H1 (cell line): Measurements from ENCODE around the gene TRIP13. TPM values are rescaled to one million over a fixed set of nuclear protein-coding genes. Genes with fewer than 3 reads are reported as not detected.
A peak's percentile ranks its signal among the peaks of the same experiment; 100 is the strongest.

Experiments used
- CTCF ChIA-PET: fragments of 300-600 bp; sonication (Branson Sonifier 250); formaldehyde crosslinking; loops from one replicate; lab custom pipeline; 2021; ENCODE audit not compliant: partially characterized antibody; lab: Charles Lee
- POLR2A ChIA-PET: fragments of 300-600 bp; sonication (Branson Sonifier 250); formaldehyde crosslinking; loops from one replicate; lab custom pipeline; 2021; ENCODE audit warnings: inconsistent platforms; ENCODE audit not compliant: partially characterized antibody; lab: Charles Lee
- DNase-seq, 2 experiments: peaks; one replicate each; pipeline versions ENCODE4 v3.0.0 to v3.0.0-alpha.2; 2010 to 2022; ENCODE audit warnings: low spot score in 2 of 2, low read depth in 1 of 2, mixed read lengths in 1 of 2
- FAIRE-seq: peaks from 2 replicates; lab custom pipeline; 2011; peaks lifted over from hg19 to GRCh38; lab: Jason Lieb, UNC
- H2AFZ ChIP-seq: 2 replicates; pipeline ENCODE4 v1.8.1; 2012; ENCODE audit warnings: low read length, inconsistent platforms
- H2AK5ac ChIP-seq: 2 replicates; pipeline ENCODE4 v1.6.1; 2013; ENCODE audit warnings: low read depth, low read length
- H2BK120ac ChIP-seq: replicated peaks from 2 replicates; pipeline ENCODE3; 2013; ENCODE audit warnings: low read depth, low read length, inconsistent platforms
- H2BK12ac ChIP-seq: 2 replicates; pipeline ENCODE4 v1.6.1; 2013; ENCODE audit warnings: low read depth, low read length
- H2BK15ac ChIP-seq: 2 replicates; pipeline ENCODE4 v1.6.1; 2013; ENCODE audit warnings: low read length
- H2BK20ac ChIP-seq: 2 replicates; pipeline ENCODE4 v1.6.1; 2013; ENCODE audit warnings: low read length
- H2BK5ac ChIP-seq: 2 replicates; pipeline ENCODE4 v1.6.1; 2013; ENCODE audit warnings: low read depth, low read length
- H3K14ac ChIP-seq: 2 replicates; pipeline ENCODE4 v1.6.1; 2013; ENCODE audit warnings: inconsistent platforms; ENCODE audit not compliant: insufficient read length
- H3K18ac ChIP-seq: 2 replicates; pipeline ENCODE4 v1.6.1; 2013; ENCODE audit warnings: low read length; ENCODE audit errors: extremely low read depth
- H3K23ac ChIP-seq: 2 replicates; pipeline ENCODE4 v1.6.1; 2013; ENCODE audit warnings: inconsistent platforms; ENCODE audit not compliant: insufficient read length
- H3K23me2 ChIP-seq: 2 replicates; pipeline ENCODE4 v1.6.1; 2013; ENCODE audit warnings: low read depth, low read length
- H3K27ac ChIP-seq: 2 replicates; pipeline ENCODE4 v1.6.1; 2011; ENCODE audit warnings: low read depth, low read length, inconsistent platforms
- H3K27me3 ChIP-seq, 4 experiments: replicated peaks in 1 of 4; 1 replicate in 1 of 4; 2 replicates in 3 of 4; pipeline versions ENCODE4 v1.6.1 to v1.8.1; 2011 to 2013; ENCODE audit warnings: low read length in 3 of 4, mild to moderate bottlenecking in 3 of 4, inconsistent platforms in 2 of 4, mixed read lengths in 2 of 4, moderate library complexity in 1 of 4; ENCODE audit not compliant: control insufficient read depth in 3 of 4, insufficient read depth in 3 of 4; ENCODE audit errors: extremely low read depth in 1 of 4
- H3K36me3 ChIP-seq, 4 experiments: 2 replicates each; pipeline versions ENCODE4 v1.6.1 to v1.8.1; 2011 to 2013; ENCODE audit warnings: mild to moderate bottlenecking in 4 of 4, low read length in 3 of 4, moderate library complexity in 2 of 4, control low read depth in 1 of 4, inconsistent platforms in 1 of 4; ENCODE audit not compliant: insufficient read depth in 4 of 4, control insufficient read depth in 2 of 4
- H3K4ac ChIP-seq: replicated peaks from 2 replicates; pipeline ENCODE3; 2013; ENCODE audit warnings: low read length, low read depth, mixed read lengths, inconsistent platforms; ENCODE audit not compliant: insufficient read length
- H3K4me1 ChIP-seq, 4 experiments: replicated peaks in 1 of 4; 1 replicate in 1 of 4; 2 replicates in 3 of 4; pipeline versions ENCODE4 v1.6.1 to v1.8.1; 2011 to 2013; ENCODE audit warnings: low read length in 3 of 4, inconsistent platforms in 2 of 4, mixed read lengths in 1 of 4; ENCODE audit not compliant: insufficient read depth in 4 of 4, control insufficient read depth in 3 of 4
- H3K4me2 ChIP-seq, 2 experiments: 2 replicates each; pipeline versions ENCODE4 v1.6.1 to v1.8.1; 2011 to 2013; ENCODE audit warnings: low read depth in 2 of 2, low read length in 2 of 2, control low read depth in 1 of 2, inconsistent platforms in 1 of 2, mild to moderate bottlenecking in 1 of 2; ENCODE audit not compliant: insufficient read depth in 1 of 2
- H3K4me3 ChIP-seq, 4 experiments: fragments of 200-600, 300-600 bp in 1 of 4; sonication (generic), shearing (Covaris generic), sonication (Bioruptor Twin) in 1 of 4; 2 replicates each; pipeline versions ENCODE4 v1.5.1 to v1.8.1; 2011 to 2016; ENCODE audit warnings: low read length in 4 of 4, low read depth in 3 of 4, control low read depth in 2 of 4, inconsistent platforms in 2 of 4, mild to moderate bottlenecking in 2 of 4, mixed read lengths in 1 of 4, moderate library complexity in 1 of 4; ENCODE audit not compliant: insufficient read depth in 2 of 4; ENCODE audit errors: extremely low read depth in 1 of 4
- H3K56ac ChIP-seq: replicated peaks from 2 replicates; pipeline ENCODE3; 2013; ENCODE audit warnings: low read depth, mild to moderate bottlenecking, mixed read lengths, low read length, inconsistent platforms; ENCODE audit not compliant: insufficient read length
- H3K79me1 ChIP-seq: 2 replicates; pipeline ENCODE4 v1.6.1; 2013; ENCODE audit warnings: low read depth, low read length, control low read depth
- H3K79me2 ChIP-seq, 2 experiments: 2 replicates each; pipeline versions ENCODE4 v1.6.1 to v1.8.1; 2012 to 2013; ENCODE audit warnings: low read length in 2 of 2, mild to moderate bottlenecking in 2 of 2, inconsistent platforms in 1 of 2; ENCODE audit not compliant: insufficient read depth in 2 of 2, control insufficient read depth in 1 of 2
- H3K9ac ChIP-seq, 4 experiments: replicated peaks in 1 of 4; 1 replicate in 1 of 4; 2 replicates in 3 of 4; pipeline versions ENCODE4 v1.6.1 to v1.8.1; 2011 to 2013; ENCODE audit warnings: low read depth in 3 of 4, low read length in 3 of 4, control low read depth in 2 of 4, mild to moderate bottlenecking in 2 of 4, moderate library complexity in 2 of 4, inconsistent platforms in 1 of 4; ENCODE audit errors: extremely low read depth in 1 of 4
- H3K9me3 ChIP-seq, 2 experiments: 2 replicates each; pipeline versions ENCODE4 v1.6.1 to v1.8.1; 2012 to 2013; ENCODE audit warnings: mild to moderate bottlenecking in 2 of 2, moderate library complexity in 2 of 2, control low read depth in 1 of 2, inconsistent platforms in 1 of 2, low read depth in 1 of 2, low read length in 1 of 2, mixed read lengths in 1 of 2; ENCODE audit not compliant: insufficient read depth in 2 of 2
- H4K20me1 ChIP-seq, 2 experiments: replicated peaks in 1 of 2; 2 replicates each; pipeline versions ENCODE3 to v1.8.1; 2011 to 2013; ENCODE audit warnings: inconsistent platforms in 2 of 2, low read length in 2 of 2, mild to moderate bottlenecking in 1 of 2; ENCODE audit not compliant: insufficient read depth in 2 of 2, control insufficient read depth in 1 of 2
- H4K5ac ChIP-seq: 2 replicates; pipeline ENCODE4 v1.6.1; 2013; ENCODE audit warnings: low read length, low read depth, mixed read lengths, inconsistent platforms; ENCODE audit not compliant: insufficient read length
- H4K8ac ChIP-seq: 2 replicates; pipeline ENCODE4 v1.8.0; 2013; ENCODE audit warnings: mild to moderate bottlenecking, moderate library complexity, low read length, inconsistent platforms; ENCODE audit not compliant: insufficient read depth; ENCODE audit errors: extremely low read depth
- H4K91ac ChIP-seq: replicated peaks from 2 replicates; pipeline ENCODE3; 2013; ENCODE audit warnings: low read length, mixed read lengths, inconsistent platforms; ENCODE audit not compliant: insufficient read length
- BACH1 ChIP-seq: IDR thresholded peaks from 2 replicates; pipeline ENCODE4 v1.6.1; 2012; ENCODE audit warnings: low read length, improper control_type of control experiment
- CBX5 ChIP-seq: fragments of 300-800, 300-1000 bp; sonication (generic); IDR thresholded peaks from 2 replicates; pipeline ENCODE4 v1.7.1; 2016; ENCODE audit warnings: antibody characterized with exemption, low read length, low read depth
- GABPA ChIP-seq: IDR thresholded peaks from 2 replicates; pipeline ENCODE4 v1.6.1; 2011; ENCODE audit warnings: mild to moderate bottlenecking, low read length, moderate library complexity, borderline replicate concordance; ENCODE audit not compliant: insufficient read depth
- GTF2F1 ChIP-seq: IDR thresholded peaks from 2 replicates; pipeline ENCODE4 v1.6.1; 2012; ENCODE audit warnings: low read depth, low read length, improper control_type of control experiment, borderline replicate concordance
- HDAC2 ChIP-seq, 2 experiments: fragments of 300-600 bp in 1 of 2; sonication (generic) in 1 of 2; IDR thresholded peaks; 2 replicates each; pipeline ENCODE4 v1.6.1; 2011 to 2012; ENCODE audit warnings: low read depth in 2 of 2, low read length in 2 of 2, mild to moderate bottlenecking in 2 of 2, moderate library complexity in 2 of 2, borderline replicate concordance in 1 of 2, inconsistent platforms in 1 of 2
- HDAC6 ChIP-seq: IDR thresholded peaks from one replicate; pipeline ENCODE4 v1.7.1; 2012; ENCODE audit warnings: low read depth, mild to moderate bottlenecking, inconsistent platforms, low read length, moderate library complexity
- JUND ChIP-seq: IDR thresholded peaks from 2 replicates; pipeline ENCODE4 v1.6.1; 2011; ENCODE audit warnings: mild to moderate bottlenecking, improper control_type of control experiment, low read length
- PHF8 ChIP-seq: fragments of 200-600 bp; sonication (generic); conservative IDR thresholded peaks from 2 replicates; pipeline ENCODE4 v1.7.1; 2012; ENCODE audit warnings: low read depth, mild to moderate bottlenecking, inconsistent platforms, low read length, moderate library complexity
- RXRA ChIP-seq: IDR thresholded peaks from 2 replicates; pipeline ENCODE4 v1.6.1; 2011; ENCODE audit warnings: low read depth, mild to moderate bottlenecking, low read length, moderate library complexity; ENCODE audit not compliant: insufficient read depth
- SIX5 ChIP-seq: IDR thresholded peaks from 2 replicates; pipeline ENCODE4 v1.6.1; 2011; ENCODE audit warnings: mild to moderate bottlenecking, low read depth, low read length
- TEAD4 ChIP-seq: IDR thresholded peaks from 2 replicates; pipeline ENCODE4 v1.6.1; 2012; ENCODE audit warnings: low read depth, low read length, inconsistent platforms, mixed read lengths
- WGBS, 2 experiments: shearing (Covaris generic) in 1 of 2; methylation state at CpG; one replicate each; pipeline versions ENCODE4 v1.1.6 to v1.1.7; 2013 to 2015; ENCODE audit warnings: low lambda C conversion rate in 2 of 2, mixed read lengths in 2 of 2, inconsistent platforms in 1 of 2, low coverage in 1 of 2, missing lambda C conversion rate in 1 of 2; ENCODE audit not compliant: insufficient replicate concordance in 2 of 2, insufficient coverage in 1 of 2, insufficient read length in 1 of 2; ENCODE audit errors: extremely low coverage in 1 of 2, missing lambda C conversion rate in 1 of 2; 5-methylcytosine and 5-hydroxymethylcytosine counted together
- polyA plus RNA-seq, 7 experiments: library from polyadenylated mRNA; depleted of rRNA in 3 of 7; stranded (reverse) in 5 of 7; unstranded in 2 of 7; fragments of >200 nt in 5 of 7; fragments of 200-250 nt in 2 of 7; gene quantifications; 1 replicate in 5 of 7; 2 replicates in 1 of 7; 4 replicates in 1 of 7; pipeline versions ENCODE4 v1.2.1 to v1.2.3, GENCODE V29; 2011 to 2013; ENCODE audit warnings: missing spikeins in 2 of 7, mixed read lengths in 2 of 7
- total RNA-seq: library from RNA; stranded (reverse); fragmentation: NEBNext Ultra II Directional; extraction: Animal tissue kit (Norgen Biotek cat#: 25700); gene quantifications from 2 replicates; pipeline ENCODE4 v1.2.1, GENCODE V29; 2021
- TF ChIP-seq, protein P1 (sequence below): IDR thresholded peaks from 2 replicates; pipeline ENCODE4 v1.6.1; 2012; ENCODE audit warnings: inconsistent platforms

TRIP13 gene
- total and polyA plus RNA-seq, 2 of the 8 experiments (the other 6 are each of a cell fraction or from before 2014, with no cell fraction given), result 20.0 to 39.2 TPM

DNA sequence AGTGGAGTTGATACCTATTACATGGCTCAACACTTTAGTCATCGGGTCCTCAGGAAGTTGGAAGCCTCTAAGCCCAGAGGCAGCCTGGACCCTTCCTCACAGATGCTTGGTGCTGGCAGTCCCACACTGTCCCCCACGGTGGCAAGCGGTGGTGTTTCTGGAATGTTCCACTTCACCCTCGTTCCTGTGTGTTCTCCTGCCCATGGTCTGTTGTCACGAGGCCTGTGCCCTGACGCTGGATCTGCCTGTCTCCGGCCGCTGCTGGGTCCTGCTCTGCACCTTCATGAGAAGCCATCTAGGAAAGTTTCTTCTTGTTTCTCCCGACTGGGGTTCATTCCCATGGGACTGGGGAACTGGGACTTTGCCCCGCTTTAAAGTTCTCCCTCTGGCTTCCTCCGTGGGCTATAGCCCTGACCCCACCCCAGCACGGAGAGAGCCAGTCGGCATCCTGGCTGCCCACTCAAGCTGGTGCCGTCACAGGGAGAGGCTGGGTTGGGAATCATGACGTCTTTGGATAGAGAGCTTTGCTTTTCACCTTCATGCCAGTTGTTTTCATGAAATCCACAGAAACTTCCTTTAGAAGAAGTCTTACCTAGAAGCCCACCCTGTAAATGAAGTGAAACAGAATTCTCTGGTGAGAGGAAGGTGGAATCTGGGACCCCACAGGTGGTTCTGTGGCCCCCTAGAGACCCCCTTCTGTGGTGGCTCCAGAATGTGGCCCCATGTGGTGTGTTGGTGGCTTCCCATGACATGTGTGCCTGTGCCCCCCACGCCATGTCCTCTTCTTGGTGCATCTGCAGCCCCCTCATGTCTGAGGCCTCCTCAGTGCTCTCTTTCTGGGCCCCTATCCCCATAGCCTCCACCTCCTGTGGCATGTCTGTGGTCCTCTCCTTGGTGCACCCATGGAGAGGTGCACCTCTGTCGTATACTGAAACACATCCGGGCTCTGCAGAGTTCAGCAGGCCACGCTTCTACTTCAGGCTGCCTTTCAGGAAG, 43.8 kb downstream of the TRIP13 start:
- Histone ChIP-seq H2AFZ (no peak overlapping the region), H2BK120ac (no peak overlapping the region), H4K20me1 (no peaks in the 10 kb centered on the region), H3K4ac (no peak overlapping the region), H2BK15ac (no peak overlapping the region), H3K27ac (no peak overlapping the region), H4K8ac (no peak overlapping the region), H2BK20ac (no peak overlapping the region), H2AK5ac (no peak overlapping the region), H3K4me1 (no peaks in the 10 kb centered on the region), H3K79me1 (no peaks in the 10 kb centered on the region), H3K27me3 (no peaks in the 10 kb centered on the region; a peak in 1 of 7 replicates), H3K4me3 (no peak overlapping the region), H4K5ac (no peak overlapping the region), H2BK5ac (no peak overlapping the region), H3K18ac (no peak overlapping the region), H3K14ac (no peak overlapping the region), H4K91ac (no peak overlapping the region), H3K36me3 (no peaks in the 10 kb centered on the region), H3K23me2 (no peaks in the 10 kb centered on the region), H3K4me2 (no peak overlapping the region), H3K79me2 (no peaks in the 10 kb centered on the region), H3K23ac (no peak overlapping the region), H3K56ac (no peak overlapping the region), H3K9ac (no peak overlapping the region), H2BK12ac (no peak overlapping the region), H3K9me3 (no peaks in the 10 kb centered on the region)
- peak in 1 of 2 experiments; percentile 20 for DNase-seq
- CTCF ChIA-PET, result interaction anchor here (0.7 to 2.0 kb wide), 8 partner anchors 9 to 234 kb away, joined by 3 to 7 read pairs (median 3); no protein-coding TSS in a partner anchor
- WGBS, 2 experiments, result 92% methylated on average over 19 of the region's 19 CpGs; no CpG with 5 or more reads in 1 of the 2 experiments
- POLR2A ChIA-PET, result no interaction called here
- no peak for FAIRE-seq
- no peak for TF ChIP-seq TEAD4
- TF ChIP-seq SIX5, result no peak
- no peak for TF ChIP-seq HDAC2 (IDR thresholded peaks at IDR 0.05; ENCODE audit: borderline replicate concordance in 1 of 2, low read depth in 2 of 2, low read length in 2 of 2)
- no peak for TF ChIP-seq HDAC6
- TF ChIP-seq, protein P1, sequence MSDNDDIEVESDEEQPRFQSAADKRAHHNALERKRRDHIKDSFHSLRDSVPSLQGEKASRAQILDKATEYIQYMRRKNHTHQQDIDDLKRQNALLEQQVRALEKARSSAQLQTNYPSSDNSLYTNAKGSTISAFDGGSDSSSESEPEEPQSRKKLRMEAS, result no peak
- TF ChIP-seq RXRA, result no peak
- no peak for TF ChIP-seq GTF2F1
- TF ChIP-seq PHF8, result no peak
- TF ChIP-seq CBX5, result no peak
- no peak for TF ChIP-seq GABPA
- no peak for TF ChIP-seq JUND
- no peak for TF ChIP-seq BACH1
